Thoracic aorta (tissue), 2 donors: ENCODE data around the gene DHRS12. TPM values are rescaled to one million over a fixed set of nuclear protein-coding genes. Genes with fewer than 3 reads are reported as not detected.

Source experiments
- ATAC-seq: fragments of 150-250 bp; one replicate; pipeline ENCODE4 v1.8.0; 2017; ENCODE audit warnings: low read depth; ENCODE audit not compliant: insufficient number of reproducible peaks, low FRiP score
- DNase-seq: peaks from one replicate; pipeline ENCODE4 v3.0.0-alpha.2; 2020; ENCODE audit warnings: low spot score
- H3K27ac ChIP-seq, 2 donors: fragments of 200-600 bp; sonication (generic); 1 replicate in 1 of 2; 2 replicates in 1 of 2; pipeline ENCODE4 v1.5.1; 2016; ENCODE audit warnings: mild to moderate bottlenecking in 2 of 2, moderate library complexity in 2 of 2
- H3K27me3 ChIP-seq: fragments of 200-600 bp; sonication (generic); replicated peaks from 2 replicates; pipeline ENCODE4 v1.6.0; 2016; ENCODE audit warnings: mild to moderate bottlenecking; ENCODE audit not compliant: insufficient read depth
- H3K36me3 ChIP-seq: fragments of 200-600 bp; sonication (generic); one replicate; pipeline ENCODE4 v1.5.1; 2016
- H3K4me1 ChIP-seq, 2 donors: fragments of 200-600 bp; sonication (generic); 1 replicate in 1 of 2; 2 replicates in 1 of 2; pipeline versions ENCODE4 v1.5.1 to v1.6.0; 2016; ENCODE audit warnings: low read depth in 2 of 2, mild to moderate bottlenecking in 1 of 2; ENCODE audit not compliant: control insufficient read depth in 1 of 2
- H3K4me3 ChIP-seq: fragments of 200-600 bp; sonication (generic); 2 replicates; pipeline ENCODE4 v1.5.1; 2016; ENCODE audit warnings: mild to moderate bottlenecking
- H3K9me3 ChIP-seq: fragments of 200-600 bp; sonication (generic); 2 replicates; pipeline ENCODE4 v1.5.1; 2016
- total RNA-seq, 2 donors: library from RNA; depleted of rRNA; stranded (reverse); fragments of >200 nt; gene quantifications; one replicate each; pipeline versions ENCODE4 v1.1.0 to v1.2.3, GENCODE V29; 2016
- TF ChIP-seq, protein P1 (sequence below): fragments of 200-600 bp; sonication (generic); IDR thresholded peaks from one replicate; pipeline ENCODE4 v1.5.1; 2019; ENCODE audit warnings: antibody characterized with exemption

DHRS12 gene
- total RNA-seq, 2 donors from 2014 or later: 4.9 to 13.3 TPM

- DNase-seq (no peak), ATAC-seq (no peak)
- H3K27me3 ChIP-seq: no peaks in the 10 kb centered on the region
- H3K4me3 ChIP-seq: peak overlapping the region; percentile 54
- no peaks in the 10 kb centered on the region for H3K9me3 ChIP-seq
- peaks cover 4 to 15% of the 10 kb centered on the region in 2 donors for H3K4me1 ChIP-seq
- TF ChIP-seq, protein P1, sequence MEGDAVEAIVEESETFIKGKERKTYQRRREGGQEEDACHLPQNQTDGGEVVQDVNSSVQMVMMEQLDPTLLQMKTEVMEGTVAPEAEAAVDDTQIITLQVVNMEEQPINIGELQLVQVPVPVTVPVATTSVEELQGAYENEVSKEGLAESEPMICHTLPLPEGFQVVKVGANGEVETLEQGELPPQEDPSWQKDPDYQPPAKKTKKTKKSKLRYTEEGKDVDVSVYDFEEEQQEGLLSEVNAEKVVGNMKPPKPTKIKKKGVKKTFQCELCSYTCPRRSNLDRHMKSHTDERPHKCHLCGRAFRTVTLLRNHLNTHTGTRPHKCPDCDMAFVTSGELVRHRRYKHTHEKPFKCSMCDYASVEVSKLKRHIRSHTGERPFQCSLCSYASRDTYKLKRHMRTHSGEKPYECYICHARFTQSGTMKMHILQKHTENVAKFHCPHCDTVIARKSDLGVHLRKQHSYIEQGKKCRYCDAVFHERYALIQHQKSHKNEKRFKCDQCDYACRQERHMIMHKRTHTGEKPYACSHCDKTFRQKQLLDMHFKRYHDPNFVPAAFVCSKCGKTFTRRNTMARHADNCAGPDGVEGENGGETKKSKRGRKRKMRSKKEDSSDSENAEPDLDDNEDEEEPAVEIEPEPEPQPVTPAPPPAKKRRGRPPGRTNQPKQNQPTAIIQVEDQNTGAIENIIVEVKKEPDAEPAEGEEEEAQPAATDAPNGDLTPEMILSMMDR: peak; percentile 78
- H3K27ac ChIP-seq: no peak overlapping the region
- H3K36me3 ChIP-seq: no peaks in the 10 kb centered on the region
These were observed 11.1 kb upstream of the DHRS12 start for GRCh38 chr13:51814825-51815650.

DNA sequence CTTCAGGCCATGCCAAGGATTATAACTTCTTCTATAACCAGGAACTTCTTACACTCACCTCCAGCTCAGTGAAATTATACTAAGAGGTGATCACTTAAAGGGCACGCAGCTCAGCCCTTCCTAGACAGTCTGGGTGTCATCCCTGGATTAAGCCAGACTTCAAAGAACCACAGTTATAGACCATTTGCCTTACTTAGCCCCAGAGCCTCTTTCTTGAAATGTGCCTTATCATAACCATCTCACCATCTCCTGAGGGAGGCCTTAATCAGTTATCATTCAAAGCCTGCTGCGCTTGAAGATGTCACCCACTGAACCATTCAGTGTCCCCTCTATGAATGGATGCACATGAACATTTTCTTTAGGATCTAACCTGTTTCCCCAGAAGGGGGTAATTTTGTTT is 10.1 kb upstream of the DHRS12 start:
- no peak overlapping the region for H3K4me3 ChIP-seq
- H3K36me3 ChIP-seq: no peaks in the 10 kb centered on the region
- H3K9me3 ChIP-seq: no peaks in the 10 kb centered on the region
- peaks cover 0 to 9% of the 10 kb centered on the region in 2 donors for H3K4me1 ChIP-seq
- TF ChIP-seq, protein P1: no peak
- no peak overlapping the region for H3K27ac ChIP-seq
- DNase-seq (no peak), ATAC-seq (no peak)
- H3K27me3 ChIP-seq: no peaks in the 10 kb centered on the region

DNA sequence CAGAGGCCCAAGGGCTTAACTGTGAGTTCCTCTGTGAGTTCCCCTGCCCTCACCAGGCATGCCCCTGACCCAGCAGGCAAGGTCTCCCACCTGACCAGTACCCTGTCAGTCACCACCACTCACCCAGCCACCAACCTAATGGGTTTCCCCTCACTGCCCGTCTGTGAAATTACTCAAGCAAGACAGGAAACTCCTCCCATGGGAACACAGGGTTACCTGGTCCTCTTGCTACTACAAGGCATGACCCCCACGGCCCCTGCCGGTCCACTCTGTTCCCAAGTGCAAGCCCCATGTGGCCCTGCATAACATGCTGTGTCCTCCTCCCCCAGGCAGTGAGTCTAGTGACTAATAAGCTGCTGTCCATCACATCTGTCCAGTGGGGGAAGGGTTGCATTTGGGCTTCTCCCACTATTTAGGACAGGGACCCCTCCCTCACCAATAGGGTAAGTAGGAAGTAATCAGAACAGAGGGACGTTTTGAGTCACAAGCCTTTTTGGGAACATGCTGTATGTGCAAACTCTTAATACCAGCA is 8.0 kb upstream of the DHRS12 start:
- Histone ChIP-seq H3K36me3 (no peaks in the 10 kb centered on the region), H3K4me1 (peaks cover 0 to 4% of the 10 kb centered on the region in 2 donors), H3K4me3 (no peak overlapping the region), H3K9me3 (no peaks in the 10 kb centered on the region), H3K27ac (no peak overlapping the region), H3K27me3 (no peaks in the 10 kb centered on the region)
- TF ChIP-seq, protein P1: no peak
- DNase-seq: no peak
- ATAC-seq: no peak

DNA sequence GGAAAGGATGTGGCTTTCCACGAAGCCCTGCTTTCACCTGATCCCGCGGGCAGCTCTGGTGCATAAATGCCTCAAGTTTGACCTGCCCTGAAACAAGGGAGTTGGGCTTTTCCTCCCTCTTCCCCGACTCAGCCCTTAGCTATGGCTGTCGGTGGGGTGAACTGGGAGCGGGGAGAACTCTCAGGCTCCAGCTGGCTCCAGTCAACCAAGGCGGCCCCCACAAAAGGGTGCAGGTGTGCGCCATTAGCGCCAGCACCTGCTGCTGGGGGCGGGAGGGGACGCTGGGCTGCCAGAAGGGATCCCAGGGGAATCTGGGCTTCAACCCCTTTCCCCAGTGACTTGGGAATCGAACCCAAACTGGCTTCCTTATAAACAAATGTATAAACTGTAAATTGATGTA is 7.1 kb upstream of the DHRS12 start:
- TF ChIP-seq, protein P1: no peak
- H3K4me1 ChIP-seq: peaks cover 0 to 10% of the 10 kb centered on the region in 2 donors
- H3K27ac ChIP-seq: no peak overlapping the region
- no peaks in the 10 kb centered on the region for H3K36me3 ChIP-seq
- no peak overlapping the region for H3K4me3 ChIP-seq
- ATAC-seq: no peak
- DNase-seq: no peak
- H3K9me3 ChIP-seq: no peaks in the 10 kb centered on the region
- no peaks in the 10 kb centered on the region for H3K27me3 ChIP-seq

GRCh38 chr13:51808811-51809210 is 4.8 kb upstream of the DHRS12 start:
- Histone ChIP-seq H3K4me1 (peaks cover 3 to 23% of the 10 kb centered on the region in 2 donors), H3K27me3 (no peaks in the 10 kb centered on the region), H3K4me3 (no peak overlapping the region), H3K36me3 (no peaks in the 10 kb centered on the region), H3K27ac (no peak overlapping the region), H3K9me3 (no peaks in the 10 kb centered on the region)
- no peak for ATAC-seq
- no peak for DNase-seq
- TF ChIP-seq, protein P1: no peak
